GM18505 (cell line): ENCODE measurements around the gene FCHSD2.

ENCODE experiments used
- ATAC-seq: cut with Tn5 transposase; IDR thresholded peaks from one replicate; pipeline ENCODE4 v1.9.1; 2021; ENCODE audit not compliant: unreplicated experiment
- POLR2A ChIP-seq: IDR thresholded peaks from 4 replicates; pipeline ENCODE4 v1.6.1; 2011; ENCODE audit warnings: borderline replicate concordance; ENCODE audit not compliant: insufficient read depth, insufficient read length; ENCODE audit errors: extremely low read depth

The FCHSD2 gene

GRCh38 chr11:72965672-72966071, 176.4 kb downstream of the FCHSD2 start:
- no peak for TF ChIP-seq POLR2A
- no peak for ATAC-seq

GRCh38 chr11:72962717-72963116, 179.4 kb downstream of the FCHSD2 start:
- ATAC-seq: no peak
- TF ChIP-seq POLR2A: no peak

GRCh38 chr11:72962084-72962483, 180.0 kb downstream of the FCHSD2 start:
- ATAC-seq: no peak
- TF ChIP-seq POLR2A: no peak

GRCh38 chr11:72959998-72960731, 182.0 kb downstream of the FCHSD2 start:
- no peak for ATAC-seq

GRCh38 chr11:72958791-72959190, 183.3 kb downstream of the FCHSD2 start:
- no peak for ATAC-seq

More at GRCh38 chr11:72959998-72960731, 182.0 kb downstream of the FCHSD2 start:
- TF ChIP-seq POLR2A: no peak

GRCh38 chr11:72955466-72955865, 186.7 kb downstream of the FCHSD2 start:
- no peak for ATAC-seq

More at GRCh38 chr11:72958791-72959190, 183.3 kb downstream of the FCHSD2 start:
- TF ChIP-seq POLR2A: no peak

GRCh38 chr11:72954860-72955259, 187.3 kb downstream of the FCHSD2 start:
- no peak for TF ChIP-seq POLR2A
- ATAC-seq: no peak

More at GRCh38 chr11:72955466-72955865, 186.7 kb downstream of the FCHSD2 start:
- no peak for TF ChIP-seq POLR2A

GRCh38 chr11:72953637-72954036, 188.5 kb downstream of the FCHSD2 start:
- ATAC-seq: no peak
- TF ChIP-seq POLR2A: no peak

GRCh38 chr11:72951888-72952287, 190.2 kb downstream of the FCHSD2 start:
- no peak for TF ChIP-seq POLR2A
- ATAC-seq: peak; percentile 52

GRCh38 chr11:72951193-72951592, 190.9 kb downstream of the FCHSD2 start:
- ATAC-seq: no peak
- no peak for TF ChIP-seq POLR2A

- no peak for ATAC-seq
- no peak for TF ChIP-seq POLR2A
Measured at GRCh38 chr11:72950685-72951084, 191.4 kb downstream of the FCHSD2 start.

- ATAC-seq: no peak
- no peak for TF ChIP-seq POLR2A
Measured at GRCh38 chr11:72947229-72947628, 194.9 kb downstream of the FCHSD2 start.

GRCh38 chr11:72943664-72944063, 198.5 kb downstream of the FCHSD2 start:
- no peak for ATAC-seq
- TF ChIP-seq POLR2A: no peak

GRCh38 chr11:72940417-72940816, 201.7 kb downstream of the FCHSD2 start:
- ATAC-seq: no peak
- no peak for TF ChIP-seq POLR2A
